Measurements from ENCODE around the gene RYR3.

The RYR3 gene

DNA sequence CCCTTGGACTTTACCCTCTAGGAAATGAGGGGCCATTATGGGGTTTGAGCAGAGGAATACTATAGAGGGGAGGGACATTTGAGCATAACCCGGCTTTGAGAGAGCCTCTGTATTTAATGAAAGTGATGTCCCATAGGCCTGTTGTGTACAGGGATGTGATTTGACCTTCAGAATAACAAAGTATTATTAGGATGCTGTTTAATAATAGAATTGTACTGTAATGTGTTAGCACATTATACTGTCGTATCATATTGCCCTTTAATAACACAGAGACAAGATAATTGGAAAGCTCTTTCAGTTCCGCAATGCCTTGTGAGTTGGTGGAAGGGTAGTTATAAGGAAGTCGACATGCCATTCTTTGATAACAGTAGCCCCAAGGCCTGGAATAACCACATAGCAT lies 328.3 kb downstream of the RYR3 start:
- Histone ChIP-seq H3K9me3 (no peaks in the 10 kb centered on the region), H3K27me3 (no peaks in the 10 kb centered on the region), H3K36me3 (no peaks in the 10 kb centered on the region), H3K4me3 (ENCODE audit: low read depth, low read length) (no peak overlapping the region), H3K4me1 (no peaks in the 10 kb centered on the region)
- no peak for DNase-seq
- no peak for TF ChIP-seq CTCF (IDR thresholded peaks at IDR 0.05; ENCODE audit: low read depth, low read length)

GRCh38 chr15:33639456-33639855 lies 328.7 kb downstream of the RYR3 start:
- H3K27me3 ChIP-seq: no peaks in the 10 kb centered on the region
- TF ChIP-seq CTCF (IDR thresholded peaks at IDR 0.05; ENCODE audit: low read depth, low read length): no peak
- H3K36me3 ChIP-seq: no peaks in the 10 kb centered on the region
- no peaks in the 10 kb centered on the region for H3K4me1 ChIP-seq
- no peak overlapping the region for H3K4me3 ChIP-seq (ENCODE audit: low read depth, low read length)
- no peak for DNase-seq
- no peaks in the 10 kb centered on the region for H3K9me3 ChIP-seq

DNA sequence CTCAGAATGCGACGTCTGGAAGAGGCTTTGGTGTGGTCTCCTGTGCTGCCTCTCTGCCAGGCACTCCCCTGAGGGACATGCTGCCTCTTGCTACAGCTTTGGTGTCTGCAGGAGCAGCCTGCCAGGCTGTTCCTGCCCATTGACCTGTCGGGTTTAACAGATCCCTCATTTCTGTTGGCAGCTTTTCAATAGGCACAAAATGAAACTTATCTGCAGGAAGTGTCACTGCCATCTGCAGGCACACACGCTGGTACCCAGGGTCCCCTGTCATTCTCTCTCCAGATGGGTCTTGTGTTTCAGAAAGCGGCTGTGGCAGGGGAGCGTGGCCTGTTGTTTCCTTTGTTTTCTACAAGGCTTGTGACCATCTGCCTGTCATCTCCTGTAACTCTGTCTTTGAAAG lies 329.2 kb downstream of the RYR3 start:
- Histone ChIP-seq H3K4me1 (no peaks in the 10 kb centered on the region), H3K4me3 (ENCODE audit: low read depth, low read length) (no peak overlapping the region), H3K27me3 (no peaks in the 10 kb centered on the region), H3K36me3 (no peaks in the 10 kb centered on the region), H3K9me3 (no peaks in the 10 kb centered on the region)
- TF ChIP-seq CTCF (IDR thresholded peaks at IDR 0.05; ENCODE audit: low read depth, low read length): no peak
- peak; percentile 57 for DNase-seq

DNA sequence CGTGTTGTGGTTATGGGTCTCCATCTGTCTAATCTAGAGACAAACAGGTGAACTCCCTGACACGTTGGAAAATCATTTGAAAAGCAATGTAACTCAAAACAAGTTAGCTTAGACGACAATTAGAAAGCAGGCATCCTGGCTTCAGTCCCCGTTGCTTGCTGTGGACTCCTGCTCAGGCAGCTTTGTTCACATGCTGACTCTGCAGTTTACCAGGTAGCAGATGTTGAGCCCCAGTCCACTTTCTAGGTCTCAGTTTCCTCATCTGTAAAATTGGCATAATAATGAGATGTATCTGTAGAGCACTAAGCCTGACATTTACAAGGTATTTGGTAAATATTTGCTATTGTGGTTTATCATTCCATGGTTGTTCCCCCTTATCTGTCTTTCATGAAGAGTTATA lies 330.3 kb downstream of the RYR3 start:
- H3K4me1 ChIP-seq: no peaks in the 10 kb centered on the region
- H3K9me3 ChIP-seq: no peaks in the 10 kb centered on the region
- H3K4me3 ChIP-seq (ENCODE audit: low read depth, low read length): no peak overlapping the region
- no peaks in the 10 kb centered on the region for H3K27me3 ChIP-seq
- no peaks in the 10 kb centered on the region for H3K36me3 ChIP-seq
- TF ChIP-seq CTCF (IDR thresholded peaks at IDR 0.05; ENCODE audit: low read depth, low read length): no peak
- no peak for DNase-seq

- TF ChIP-seq CTCF (IDR thresholded peaks at IDR 0.05; ENCODE audit: low read depth, low read length): no peak
- H3K36me3 ChIP-seq: no peaks in the 10 kb centered on the region
- DNase-seq: no peak
- H3K4me3 ChIP-seq (ENCODE audit: low read depth, low read length): no peak overlapping the region
- no peaks in the 10 kb centered on the region for H3K4me1 ChIP-seq
- H3K27me3 ChIP-seq: no peaks in the 10 kb centered on the region
- H3K9me3 ChIP-seq: no peaks in the 10 kb centered on the region
These were observed 333.5 kb downstream of the RYR3 start for GRCh38 chr15:33644304-33644703.

DNA sequence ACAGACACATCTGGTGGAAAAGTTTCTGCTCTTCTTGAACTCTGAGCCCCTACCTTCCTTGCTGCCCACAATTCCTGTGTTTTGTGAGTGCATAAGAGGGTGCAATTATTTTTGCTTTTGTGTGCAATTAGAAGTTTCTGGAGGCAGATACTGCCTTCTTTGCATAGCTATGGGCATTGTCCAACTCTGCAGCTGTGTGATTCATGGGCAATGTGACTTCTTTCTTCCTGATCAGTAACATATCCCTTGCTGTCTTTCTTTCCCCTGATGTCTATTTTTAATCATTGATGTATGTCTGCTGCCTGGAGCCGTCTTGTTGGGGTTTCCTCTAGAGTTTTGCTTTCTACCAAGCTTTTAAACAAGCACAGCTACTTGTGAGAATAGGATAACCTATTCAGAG lies 336.0 kb downstream of the RYR3 start:
- DNase-seq: no peak
- H3K4me3 ChIP-seq (ENCODE audit: low read depth, low read length): no peak overlapping the region
- no peaks in the 10 kb centered on the region for H3K4me1 ChIP-seq
- no peaks in the 10 kb centered on the region for H3K27me3 ChIP-seq
- H3K36me3 ChIP-seq: no peaks in the 10 kb centered on the region
- no peak for TF ChIP-seq CTCF (IDR thresholded peaks at IDR 0.05; ENCODE audit: low read depth, low read length)
- H3K9me3 ChIP-seq: no peaks in the 10 kb centered on the region
